Fibroblast of skin of left biceps (primary cell): ENCODE data around the gene PAPPA2.

Experiments used
- DNase-seq, 2 experiments: peaks; one replicate each; pipeline ENCODE4 v3.0.0-alpha.2; 2013; ENCODE audit warnings: low read depth in 2 of 2

The PAPPA2 gene

GRCh38 chr1:176765608-176766007 is 302.6 kb downstream of the PAPPA2 start:
- no peak for DNase-seq

GRCh38 chr1:176766779-176767178 is 303.8 kb downstream of the PAPPA2 start:
- no peak for DNase-seq

- DNase-seq, result no peak
Observed at GRCh38 chr1:176767714-176768136, 304.8 kb downstream of the PAPPA2 start.

GRCh38 chr1:176768532-176768931 is 305.6 kb downstream of the PAPPA2 start:
- DNase-seq, result no peak

- DNase-seq, result no peak
Observed at GRCh38 chr1:176770066-176770465, 307.1 kb downstream of the PAPPA2 start.

- no peak for DNase-seq
Observed at GRCh38 chr1:176773038-176773437, 310.1 kb downstream of the PAPPA2 start.

- DNase-seq, result no peak
Observed at GRCh38 chr1:176774224-176774623, 311.2 kb downstream of the PAPPA2 start.

- no peak for DNase-seq
Observed at GRCh38 chr1:176775378-176775777, 312.4 kb downstream of the PAPPA2 start.

- no peak for DNase-seq
Observed at GRCh38 chr1:176775996-176776395, 313.0 kb downstream of the PAPPA2 start.

GRCh38 chr1:176778056-176778455 is 315.1 kb downstream of the PAPPA2 start:
- no peak for DNase-seq

- DNase-seq, result no peak
Observed at GRCh38 chr1:176779992-176780328, 317.0 kb downstream of the PAPPA2 start.

- DNase-seq, result no peak
Observed at GRCh38 chr1:176783309-176783708, 320.3 kb downstream of the PAPPA2 start.

GRCh38 chr1:176785056-176785455 is 322.1 kb downstream of the PAPPA2 start:
- DNase-seq, result no peak

GRCh38 chr1:176785791-176786190 is 322.8 kb downstream of the PAPPA2 start:
- no peak for DNase-seq

- no peak for DNase-seq
Observed at GRCh38 chr1:176786274-176786673, 323.3 kb downstream of the PAPPA2 start.

- no peak for DNase-seq
Observed at GRCh38 chr1:176789571-176790090, 326.7 kb downstream of the PAPPA2 start.

GRCh38 chr1:176790786-176791185 is 327.8 kb downstream of the PAPPA2 start:
- no peak for DNase-seq

GRCh38 chr1:176791906-176792305 is 328.9 kb downstream of the PAPPA2 start:
- peak; percentile 57 to 64 for DNase-seq

- no peak for DNase-seq
Observed at GRCh38 chr1:176794897-176795508, 332.0 kb downstream of the PAPPA2 start.

GRCh38 chr1:176795929-176796328 is 333.0 kb downstream of the PAPPA2 start:
- DNase-seq, result no peak

GRCh38 chr1:176796583-176796982 is 333.6 kb downstream of the PAPPA2 start:
- no peak for DNase-seq

- DNase-seq, result no peak
Observed at GRCh38 chr1:176799327-176799726, 336.4 kb downstream of the PAPPA2 start.

- DNase-seq, result no peak
Observed at GRCh38 chr1:176800978-176801513, 338.1 kb downstream of the PAPPA2 start.

- no peak for DNase-seq
Observed at GRCh38 chr1:176801514-176802020, 338.6 kb downstream of the PAPPA2 start.
